Measurements from ENCODE around the gene SRPRB. TPM values are rescaled to one million over a fixed set of nuclear protein-coding genes. Genes with fewer than 3 reads are reported as not detected.

SRPRB gene
- total and polyA plus RNA-seq, 2 experiments from 2014 or later: 29.2 to 40.9 TPM

DNA sequence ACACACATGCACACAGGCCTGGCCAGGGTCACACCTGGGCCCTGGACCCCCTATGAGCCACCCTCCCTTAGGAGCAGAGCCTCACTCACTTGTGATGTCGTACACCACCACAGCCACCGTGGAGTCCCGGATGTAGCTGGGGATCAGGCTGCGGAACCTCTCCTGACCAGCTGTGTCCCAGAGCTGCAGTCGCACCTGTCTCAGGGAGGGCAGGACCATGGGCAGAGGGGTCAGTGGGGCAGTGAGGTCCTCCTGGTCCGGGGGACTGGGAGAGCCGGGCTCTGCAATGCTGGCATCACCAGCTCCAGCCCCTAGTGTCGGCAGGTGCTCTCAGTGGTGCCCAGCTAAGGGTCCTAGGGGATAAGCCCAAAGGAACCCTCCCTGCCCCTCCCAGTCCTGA lies 35.6 kb downstream of the SRPRB start:
- TF ChIP-seq, protein P1, sequence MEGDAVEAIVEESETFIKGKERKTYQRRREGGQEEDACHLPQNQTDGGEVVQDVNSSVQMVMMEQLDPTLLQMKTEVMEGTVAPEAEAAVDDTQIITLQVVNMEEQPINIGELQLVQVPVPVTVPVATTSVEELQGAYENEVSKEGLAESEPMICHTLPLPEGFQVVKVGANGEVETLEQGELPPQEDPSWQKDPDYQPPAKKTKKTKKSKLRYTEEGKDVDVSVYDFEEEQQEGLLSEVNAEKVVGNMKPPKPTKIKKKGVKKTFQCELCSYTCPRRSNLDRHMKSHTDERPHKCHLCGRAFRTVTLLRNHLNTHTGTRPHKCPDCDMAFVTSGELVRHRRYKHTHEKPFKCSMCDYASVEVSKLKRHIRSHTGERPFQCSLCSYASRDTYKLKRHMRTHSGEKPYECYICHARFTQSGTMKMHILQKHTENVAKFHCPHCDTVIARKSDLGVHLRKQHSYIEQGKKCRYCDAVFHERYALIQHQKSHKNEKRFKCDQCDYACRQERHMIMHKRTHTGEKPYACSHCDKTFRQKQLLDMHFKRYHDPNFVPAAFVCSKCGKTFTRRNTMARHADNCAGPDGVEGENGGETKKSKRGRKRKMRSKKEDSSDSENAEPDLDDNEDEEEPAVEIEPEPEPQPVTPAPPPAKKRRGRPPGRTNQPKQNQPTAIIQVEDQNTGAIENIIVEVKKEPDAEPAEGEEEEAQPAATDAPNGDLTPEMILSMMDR (IDR thresholded peaks at IDR 0.05; ENCODE audit: low read depth, low read length): no peak

DNA sequence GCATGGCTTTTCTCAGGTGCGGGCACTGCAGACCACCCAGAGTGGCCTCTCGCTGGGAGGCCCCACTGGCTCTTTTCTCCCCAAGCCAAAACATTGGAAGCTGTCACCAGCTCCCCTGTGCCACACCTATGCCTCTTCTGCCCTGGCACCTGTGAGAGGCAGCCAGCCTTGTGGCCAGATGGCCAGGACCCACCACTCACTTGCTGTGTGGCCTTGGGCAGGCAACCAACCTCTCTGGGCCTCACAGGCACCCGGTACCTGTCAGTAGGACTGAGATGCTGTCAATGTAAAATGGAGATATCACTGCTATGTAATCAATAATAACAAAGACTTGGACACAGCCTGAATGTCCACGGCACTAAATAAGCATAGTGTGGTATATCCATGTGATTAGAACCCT lies 36.5 kb downstream of the SRPRB start:
- Histone ChIP-seq H3K9me3 (ENCODE audit: low read depth) (no peaks in the 10 kb centered on the region), H3K27me3 (peaks cover 7% of the 10 kb centered on the region), H3K4me1 (ENCODE audit: low read depth) (no peaks in the 10 kb centered on the region), H3K27ac (no peak overlapping the region), H3K36me3 (no peaks in the 10 kb centered on the region), H3K4me3 (no peak overlapping the region)
- TF ChIP-seq, protein P1 (IDR thresholded peaks at IDR 0.05; ENCODE audit: low read depth, low read length): no peak
- DNase-seq (ENCODE audit: low read depth in 1 of 2, low spot score in 1 of 2): no peak

More for the DNA sequence above, 35.6 kb downstream of the SRPRB start:
- no peak for DNase-seq (ENCODE audit: low read depth in 1 of 2, low spot score in 1 of 2)
- H3K9me3 ChIP-seq (ENCODE audit: low read depth): no peaks in the 10 kb centered on the region
- no peaks in the 10 kb centered on the region for H3K4me1 ChIP-seq (ENCODE audit: low read depth)
- no peak overlapping the region for H3K4me3 ChIP-seq
- no peak overlapping the region for H3K27ac ChIP-seq
- peaks cover 7% of the 10 kb centered on the region for H3K27me3 ChIP-seq
- no peaks in the 10 kb centered on the region for H3K36me3 ChIP-seq

GRCh38 chr3:133843634-133844033 lies 38.0 kb downstream of the SRPRB start:
- TF ChIP-seq, protein P1 (IDR thresholded peaks at IDR 0.05; ENCODE audit: low read depth, low read length): no peak
- no peak overlapping the region for H3K4me3 ChIP-seq
- no peaks in the 10 kb centered on the region for H3K9me3 ChIP-seq (ENCODE audit: low read depth)
- H3K27me3 ChIP-seq: peaks cover 7% of the 10 kb centered on the region
- no peaks in the 10 kb centered on the region for H3K36me3 ChIP-seq
- H3K4me1 ChIP-seq (ENCODE audit: low read depth): no peaks in the 10 kb centered on the region
- no peak overlapping the region for H3K27ac ChIP-seq
- DNase-seq (ENCODE audit: low read depth in 1 of 2, low spot score in 1 of 2): peak in 1 of 2 donors; percentile 40

DNA sequence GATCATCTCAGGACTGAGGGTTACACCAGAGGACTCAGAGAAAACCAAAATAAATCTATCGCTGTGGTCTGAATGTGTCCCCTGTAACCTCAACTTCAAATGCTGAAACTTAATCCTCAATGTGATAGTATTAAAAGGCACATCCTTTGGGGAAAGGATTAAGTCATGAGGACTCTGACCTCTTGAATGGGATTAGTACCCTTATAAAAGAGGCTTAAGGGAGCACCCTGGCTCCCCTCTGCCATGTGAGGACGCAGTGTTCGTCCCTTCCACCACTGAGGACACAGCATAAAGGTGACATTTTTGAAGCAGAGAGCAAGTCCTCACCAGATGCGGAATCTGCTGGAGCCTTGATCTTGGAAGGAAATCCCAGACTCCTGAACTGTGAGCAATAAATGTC lies 39.5 kb downstream of the SRPRB start:
- TF ChIP-seq, protein P1 (IDR thresholded peaks at IDR 0.05; ENCODE audit: low read depth, low read length): no peak
- no peak overlapping the region for H3K4me3 ChIP-seq
- DNase-seq (ENCODE audit: low read depth in 1 of 2, low spot score in 1 of 2): no peak

DNA sequence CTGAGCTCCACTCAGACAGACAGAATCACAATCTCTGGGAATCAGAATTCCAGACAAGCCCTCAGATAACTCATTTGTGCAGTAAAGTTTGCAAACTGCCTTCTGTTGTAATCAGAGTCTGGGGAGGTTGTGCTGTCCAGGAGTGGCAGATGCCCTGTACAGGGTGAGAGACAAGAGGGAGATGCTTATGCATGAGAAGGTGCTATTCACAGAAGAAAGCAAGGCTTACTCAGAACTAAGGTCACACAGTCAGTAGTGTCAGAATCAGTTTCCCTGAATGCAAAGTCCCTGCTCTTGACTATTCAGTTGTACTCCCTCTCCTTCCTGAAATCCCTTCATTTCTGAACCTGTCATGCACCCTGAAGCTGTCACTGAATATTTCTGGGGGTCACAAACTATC lies 43.7 kb downstream of the SRPRB start:
- H3K4me3 ChIP-seq: no peak overlapping the region
- peaks cover 4% of the 10 kb centered on the region for H3K27me3 ChIP-seq
- TF ChIP-seq, protein P1 (IDR thresholded peaks at IDR 0.05; ENCODE audit: low read depth, low read length): no peak
- H3K27ac ChIP-seq: no peak overlapping the region
- DNase-seq (ENCODE audit: low read depth in 1 of 2, low spot score in 1 of 2): no peak
- no peaks in the 10 kb centered on the region for H3K4me1 ChIP-seq (ENCODE audit: low read depth)
- no peaks in the 10 kb centered on the region for H3K9me3 ChIP-seq (ENCODE audit: low read depth)
- no peaks in the 10 kb centered on the region for H3K36me3 ChIP-seq

More for the DNA sequence above, 39.5 kb downstream of the SRPRB start:
- H3K27ac ChIP-seq: no peak overlapping the region
- H3K36me3 ChIP-seq: no peaks in the 10 kb centered on the region
- H3K4me1 ChIP-seq (ENCODE audit: low read depth): no peaks in the 10 kb centered on the region
- H3K9me3 ChIP-seq (ENCODE audit: low read depth): no peaks in the 10 kb centered on the region
- peaks cover 7% of the 10 kb centered on the region for H3K27me3 ChIP-seq

- Histone ChIP-seq H3K4me3 (no peak overlapping the region), H3K9me3 (ENCODE audit: low read depth) (no peaks in the 10 kb centered on the region), H3K36me3 (no peaks in the 10 kb centered on the region), H3K27ac (no peak overlapping the region), H3K27me3 (peaks cover 4% of the 10 kb centered on the region), H3K4me1 (ENCODE audit: low read depth) (no peaks in the 10 kb centered on the region)
- DNase-seq (ENCODE audit: low read depth in 1 of 2, low spot score in 1 of 2): no peak
- TF ChIP-seq, protein P1 (IDR thresholded peaks at IDR 0.05; ENCODE audit: low read depth, low read length): no peak
Observed at GRCh38 chr3:133850034-133850433, 44.4 kb downstream of the SRPRB start.

Measured in cardiac muscle cell (in vitro differentiated cells and primary cell).